Fibroblast of lung (primary cell): Measurements from ENCODE around the gene PFDN5.

Experiments used
- EZH2 ChIP-seq: IDR thresholded peaks from 2 replicates; pipeline ENCODE4 v1.5.1; 2012; ENCODE audit warnings: low read length, control low read depth, mild to moderate bottlenecking; ENCODE audit errors: missing control alignments
- TF ChIP-seq, protein P1 (sequence below), 2 donors: IDR thresholded peaks in 1 of 2; conservative IDR thresholded peaks in 1 of 2; 1 replicate in 1 of 2; 2 replicates in 1 of 2; pipeline ENCODE4 v1.5.1; 2011 to 2012; ENCODE audit warnings: low read length in 2 of 2, control low read depth in 1 of 2, inconsistent platforms in 1 of 2, low read depth in 1 of 2, mild to moderate bottlenecking in 1 of 2

DNA sequence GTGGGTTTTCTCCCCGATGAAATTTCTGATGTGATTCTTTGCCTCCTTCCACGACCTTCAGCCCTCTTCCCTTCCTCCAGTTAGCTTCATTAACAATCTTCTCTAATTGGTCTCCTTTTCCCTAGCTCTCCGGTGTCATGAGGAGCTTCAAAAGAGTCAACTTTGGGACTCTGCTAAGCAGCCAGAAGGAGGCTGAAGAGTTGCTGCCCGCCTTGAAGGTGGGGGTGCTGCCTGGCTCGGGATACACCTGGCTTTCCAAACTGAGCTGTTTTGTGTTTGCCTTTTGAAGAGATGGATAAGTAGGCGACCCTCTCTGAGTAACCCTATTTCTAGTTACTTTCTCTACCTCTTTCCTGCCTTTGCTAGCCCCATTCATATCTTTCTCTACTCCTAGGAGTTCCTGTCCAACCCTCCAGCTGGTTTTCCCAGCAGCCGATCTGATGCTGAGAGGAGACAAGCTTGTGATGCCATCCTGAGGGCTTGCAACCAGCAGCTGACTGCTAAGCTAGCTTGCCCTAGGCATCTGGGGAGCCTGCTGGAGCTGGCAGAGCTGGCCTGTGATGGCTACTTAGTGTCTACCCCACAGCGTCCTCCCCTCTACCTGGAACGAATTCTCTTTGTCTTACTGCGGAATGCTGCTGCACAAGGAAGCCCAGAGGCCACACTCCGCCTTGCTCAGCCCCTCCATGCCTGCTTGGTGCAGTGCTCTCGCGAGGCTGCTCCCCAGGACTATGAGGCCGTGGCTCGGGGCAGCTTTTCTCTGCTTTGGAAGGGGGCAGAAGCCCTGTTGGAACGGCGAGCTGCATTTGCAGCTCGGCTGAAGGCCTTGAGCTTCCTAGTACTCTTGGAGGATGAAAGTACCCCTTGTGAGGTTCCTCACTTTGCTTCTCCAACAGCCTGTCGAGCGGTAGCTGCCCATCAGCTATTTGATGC, 26.4 kb upstream of the PFDN5 start:
- TF ChIP-seq, protein P1, sequence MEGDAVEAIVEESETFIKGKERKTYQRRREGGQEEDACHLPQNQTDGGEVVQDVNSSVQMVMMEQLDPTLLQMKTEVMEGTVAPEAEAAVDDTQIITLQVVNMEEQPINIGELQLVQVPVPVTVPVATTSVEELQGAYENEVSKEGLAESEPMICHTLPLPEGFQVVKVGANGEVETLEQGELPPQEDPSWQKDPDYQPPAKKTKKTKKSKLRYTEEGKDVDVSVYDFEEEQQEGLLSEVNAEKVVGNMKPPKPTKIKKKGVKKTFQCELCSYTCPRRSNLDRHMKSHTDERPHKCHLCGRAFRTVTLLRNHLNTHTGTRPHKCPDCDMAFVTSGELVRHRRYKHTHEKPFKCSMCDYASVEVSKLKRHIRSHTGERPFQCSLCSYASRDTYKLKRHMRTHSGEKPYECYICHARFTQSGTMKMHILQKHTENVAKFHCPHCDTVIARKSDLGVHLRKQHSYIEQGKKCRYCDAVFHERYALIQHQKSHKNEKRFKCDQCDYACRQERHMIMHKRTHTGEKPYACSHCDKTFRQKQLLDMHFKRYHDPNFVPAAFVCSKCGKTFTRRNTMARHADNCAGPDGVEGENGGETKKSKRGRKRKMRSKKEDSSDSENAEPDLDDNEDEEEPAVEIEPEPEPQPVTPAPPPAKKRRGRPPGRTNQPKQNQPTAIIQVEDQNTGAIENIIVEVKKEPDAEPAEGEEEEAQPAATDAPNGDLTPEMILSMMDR (conservative IDR thresholded peaks at IDR 0.05 in 1 of 2, IDR thresholded peaks at IDR 0.05 in 1 of 2; ENCODE audit: low read depth in 1 of 2, low read length in 2 of 2): no peak
- peak; percentile 19 for TF ChIP-seq EZH2
